Progenitor cell of endocrine pancreas (in vitro differentiated cells): ENCODE measurements around the gene CYP27B1. TPM values are rescaled to one million over a fixed set of nuclear protein-coding genes. Genes with fewer than 3 reads are reported as not detected.

Experiments
- DNase-seq: peaks from one replicate; pipeline ENCODE4 v3.0.0; 2021; ENCODE audit warnings: low spot score; ENCODE audit not compliant: unreplicated experiment
- H3K27ac Mint-ChIP-seq: 2 replicates; pipeline ENCODE4 v1.8.0; 2021; ENCODE audit warnings: mild to moderate bottlenecking, moderate library complexity, mixed read lengths
- H3K27me3 Mint-ChIP-seq: 2 replicates; pipeline ENCODE4 v1.8.0; 2021; ENCODE audit warnings: mixed read lengths
- H3K36me3 Mint-ChIP-seq: 2 replicates; pipeline ENCODE4 v1.8.0; 2022; ENCODE audit warnings: mixed read lengths; ENCODE audit not compliant: insufficient read depth
- H3K4me1 Mint-ChIP-seq: 2 replicates; pipeline ENCODE4 v1.8.0; 2021; ENCODE audit warnings: low read depth, mixed read lengths
- H3K4me3 Mint-ChIP-seq: 2 replicates; pipeline ENCODE4 v1.8.0; 2021; ENCODE audit warnings: low read depth, mild to moderate bottlenecking, moderate library complexity, mixed read lengths
- H3K9me3 Mint-ChIP-seq: 2 replicates; pipeline ENCODE4 v1.8.0; 2021; ENCODE audit warnings: low read depth, mixed read lengths
- CTCF ChIP-seq: fragments of 200-600 bp; sonication (generic); IDR thresholded peaks from one replicate; pipeline ENCODE4 v1.5.0; 2021; ENCODE audit warnings: antibody characterized with exemption, mild to moderate bottlenecking; ENCODE audit not compliant: unreplicated experiment
- total RNA-seq: library from RNA; stranded (reverse); gene quantifications from 2 replicates; pipeline ENCODE4 v1.2.1, GENCODE V29; 2021

Gene CYP27B1
- total RNA-seq, 1 donor from 2014 or later: 2.0 TPM

- no peak for TF ChIP-seq CTCF
- Mint-ChIP-seq H3K27me3 (peaks cover 24% of the 10 kb centered on the region), H3K4me1 (no peaks in the 10 kb centered on the region), H3K4me3 (no peak overlapping the region), H3K9me3 (no peaks in the 10 kb centered on the region), H3K27ac (no peak overlapping the region), H3K36me3 (peaks cover 17% of the 10 kb centered on the region)
- no peak for DNase-seq
These were observed 46.9 kb downstream of the CYP27B1 start for GRCh38 chr12:57719777-57720605.

- peaks cover 13% of the 10 kb centered on the region for H3K27me3 Mint-ChIP-seq
- H3K9me3 Mint-ChIP-seq: no peaks in the 10 kb centered on the region
- TF ChIP-seq CTCF: no peak
- no peak for DNase-seq
- H3K4me3 Mint-ChIP-seq: no peak overlapping the region
- peaks cover 17% of the 10 kb centered on the region for H3K36me3 Mint-ChIP-seq
- no peak overlapping the region for H3K27ac Mint-ChIP-seq
- H3K4me1 Mint-ChIP-seq: no peaks in the 10 kb centered on the region
These were observed 48.0 kb downstream of the CYP27B1 start for GRCh38 chr12:57718641-57719528.

GRCh38 chr12:57717846-57718640, 48.8 kb downstream of the CYP27B1 start:
- TF ChIP-seq CTCF: no peak
- H3K36me3 Mint-ChIP-seq: peaks cover 18% of the 10 kb centered on the region

GRCh38 chr12:57717131-57717530, 49.7 kb downstream of the CYP27B1 start:
- H3K4me3 Mint-ChIP-seq: no peak overlapping the region
- H3K36me3 Mint-ChIP-seq: peaks cover 21% of the 10 kb centered on the region
- no peak for TF ChIP-seq CTCF
- no peak for DNase-seq
- no peak overlapping the region for H3K27ac Mint-ChIP-seq
- H3K27me3 Mint-ChIP-seq: no peaks in the 10 kb centered on the region
- no peaks in the 10 kb centered on the region for H3K4me1 Mint-ChIP-seq
- peaks cover under 1% of the 10 kb centered on the region for H3K9me3 Mint-ChIP-seq

More at GRCh38 chr12:57717846-57718640, 48.8 kb downstream of the CYP27B1 start:
- Mint-ChIP-seq H3K27me3 (peaks cover 5% of the 10 kb centered on the region), H3K4me3 (no peak overlapping the region), H3K4me1 (no peaks in the 10 kb centered on the region), H3K9me3 (no peaks in the 10 kb centered on the region), H3K27ac (no peak overlapping the region)
- no peak for DNase-seq

- DNase-seq: no peak
- H3K36me3 Mint-ChIP-seq: peaks cover 23% of the 10 kb centered on the region
These were observed 50.6 kb downstream of the CYP27B1 start for GRCh38 chr12:57716305-57716704.

More at GRCh38 chr12:57716305-57716704, 50.6 kb downstream of the CYP27B1 start:
- H3K4me1 Mint-ChIP-seq: no peaks in the 10 kb centered on the region
- no peaks in the 10 kb centered on the region for H3K27me3 Mint-ChIP-seq
- no peak overlapping the region for H3K4me3 Mint-ChIP-seq
- no peak for TF ChIP-seq CTCF
- peaks cover 4% of the 10 kb centered on the region for H3K9me3 Mint-ChIP-seq
- no peak overlapping the region for H3K27ac Mint-ChIP-seq
